Activated naive CD4-positive, alpha-beta T cell treated with anti-CD3 and anti-CD28 coated beads, Interleukin-2, amount 50 U/mL, for 16 hours (primary cell): ENCODE data around the gene CHMP2A.

Source experiments
- DNase-seq: peaks from one replicate; pipeline ENCODE4 v3.0.0-alpha.2; 2020

Gene CHMP2A

DNA sequence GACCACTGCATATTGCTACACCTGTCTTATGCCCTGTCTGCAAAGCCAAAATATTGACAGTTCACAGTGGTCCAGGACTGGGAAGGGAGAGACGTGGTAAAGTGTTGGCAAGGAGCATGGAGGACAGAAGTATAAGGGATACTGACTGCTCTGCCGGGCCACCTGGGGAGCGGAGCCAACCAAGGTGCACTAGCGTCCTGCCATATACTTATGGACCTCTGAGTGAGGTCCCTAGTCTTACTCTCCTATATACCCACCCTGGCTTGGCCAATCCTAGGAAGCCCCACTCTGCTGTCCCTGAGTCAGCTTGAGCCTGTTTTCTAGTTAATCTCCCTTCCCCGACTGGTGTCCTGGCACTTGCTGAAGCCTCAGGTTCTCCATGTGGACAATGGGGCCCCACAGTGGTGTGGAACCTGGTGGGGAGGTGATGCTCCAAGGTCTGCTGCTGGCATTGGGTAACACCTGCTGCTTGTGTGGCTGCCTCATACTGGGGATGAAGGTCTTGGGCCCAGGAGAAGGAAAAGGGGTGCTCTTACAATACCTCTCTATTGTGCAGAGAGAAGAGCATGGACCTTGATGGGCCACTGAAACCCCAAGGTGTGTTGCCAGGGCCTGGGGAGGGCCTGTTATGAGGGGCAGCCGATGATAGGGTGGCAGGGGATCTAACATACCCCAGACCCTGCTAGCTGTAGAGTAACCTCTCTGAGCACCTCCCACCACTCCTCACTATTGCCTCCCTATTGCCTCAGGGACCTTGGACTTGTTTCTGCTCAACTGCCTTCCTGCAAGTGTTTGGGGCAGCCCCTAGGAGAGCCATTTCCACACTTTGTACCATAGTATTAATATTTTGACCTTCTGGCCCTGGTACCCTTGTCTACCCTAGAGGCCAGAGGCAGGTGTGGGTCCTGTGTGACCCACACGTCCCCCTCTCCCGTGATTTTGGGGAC lies 17.8 kb downstream of the CHMP2A start:
- DNase-seq = no peak

- DNase-seq = no peak
Observed at GRCh38 chr19:58535857-58536256, 19.0 kb downstream of the CHMP2A start.

- no peak for DNase-seq
Observed at GRCh38 chr19:58531034-58531840, 23.7 kb downstream of the CHMP2A start.

DNA sequence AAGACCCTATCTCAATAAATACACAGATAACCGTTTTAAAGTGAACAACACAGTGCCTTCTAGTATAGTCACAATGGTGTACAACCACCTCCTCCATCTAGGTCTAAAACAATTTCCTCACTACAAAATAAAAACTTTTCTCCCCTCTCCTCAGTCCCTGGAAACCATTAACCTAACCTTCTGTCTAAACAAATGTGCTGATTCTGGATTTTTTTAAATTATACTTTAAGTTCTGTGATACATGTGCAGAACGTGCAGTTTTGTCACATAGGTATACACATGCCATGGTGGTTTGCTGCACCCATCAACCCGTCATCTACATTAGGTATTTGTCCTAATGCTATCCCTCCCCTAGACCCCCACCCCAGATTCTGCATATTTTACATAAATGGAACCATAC lies 25.5 kb downstream of the CHMP2A start:
- DNase-seq = no peak

DNA sequence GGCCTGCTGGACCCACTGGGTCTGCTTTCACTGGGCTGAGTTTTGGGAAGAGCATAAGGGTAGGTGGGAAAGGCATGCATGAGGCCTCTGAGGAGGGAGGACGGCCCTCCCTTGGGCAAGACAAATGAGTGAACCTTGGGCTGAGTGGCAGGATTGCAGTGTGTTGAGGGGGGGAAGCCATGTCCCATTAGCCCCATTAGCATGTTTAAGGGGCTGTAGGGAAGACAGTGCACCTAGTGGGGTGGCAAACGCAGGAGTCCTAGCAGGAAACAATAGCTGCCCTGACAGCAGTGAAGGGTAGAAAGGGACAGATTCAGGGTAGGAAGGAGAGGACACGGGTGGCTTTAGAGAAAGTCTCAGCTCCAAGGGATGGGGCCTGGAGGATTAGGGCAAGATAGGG lies 32.2 kb downstream of the CHMP2A start:
- DNase-seq = no peak

DNA sequence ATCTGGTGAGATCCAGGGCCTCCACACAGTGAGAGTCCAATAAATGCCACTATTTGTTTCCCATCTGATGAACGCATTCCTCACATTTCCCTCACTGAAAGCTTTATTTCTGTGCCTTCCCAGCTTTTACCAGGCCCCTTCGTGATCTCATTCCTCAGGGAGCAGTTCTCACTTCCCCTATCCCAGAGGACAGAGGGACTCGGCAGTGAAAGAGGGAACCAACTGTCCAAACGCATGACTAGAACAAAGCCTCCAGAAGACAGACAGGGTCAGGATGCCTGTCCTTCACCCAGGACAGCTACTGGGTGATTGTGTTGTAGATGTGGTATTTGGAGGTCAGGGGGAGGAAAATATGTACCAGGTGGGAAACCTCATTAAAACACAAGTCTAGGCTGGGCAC lies 33.3 kb downstream of the CHMP2A start:
- DNase-seq = no peak

- DNase-seq = no peak
Observed at GRCh38 chr19:58520257-58520599, 34.7 kb downstream of the CHMP2A start.

- peak; percentile 89 for DNase-seq
Observed at GRCh38 chr19:58519355-58520256, 35.3 kb downstream of the CHMP2A start, which contains the start of gene ZBTB45. Gene ZBTB45 (minus strand): TSS chr19:58519810. CDS start chr19:58517673, 2,137 bp downstream.

DNA sequence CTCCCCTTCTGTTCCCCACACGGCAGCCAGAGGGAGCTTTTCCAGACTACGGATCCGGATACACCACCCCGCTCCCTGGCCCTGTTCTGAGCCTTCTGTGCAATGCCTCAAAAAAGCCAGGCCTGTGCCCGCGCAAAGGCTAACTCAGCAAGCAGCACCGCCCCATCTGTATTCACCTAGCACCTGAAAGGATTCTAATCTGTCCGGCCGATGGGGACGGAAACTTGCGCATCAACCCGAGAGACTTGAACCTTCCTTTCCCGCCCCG lies 35.9 kb downstream of the CHMP2A start:
- DNase-seq = peak; percentile 50

- no peak for DNase-seq
Observed at GRCh38 chr19:58518256-58519086, 36.4 kb downstream of the CHMP2A start.

DNA sequence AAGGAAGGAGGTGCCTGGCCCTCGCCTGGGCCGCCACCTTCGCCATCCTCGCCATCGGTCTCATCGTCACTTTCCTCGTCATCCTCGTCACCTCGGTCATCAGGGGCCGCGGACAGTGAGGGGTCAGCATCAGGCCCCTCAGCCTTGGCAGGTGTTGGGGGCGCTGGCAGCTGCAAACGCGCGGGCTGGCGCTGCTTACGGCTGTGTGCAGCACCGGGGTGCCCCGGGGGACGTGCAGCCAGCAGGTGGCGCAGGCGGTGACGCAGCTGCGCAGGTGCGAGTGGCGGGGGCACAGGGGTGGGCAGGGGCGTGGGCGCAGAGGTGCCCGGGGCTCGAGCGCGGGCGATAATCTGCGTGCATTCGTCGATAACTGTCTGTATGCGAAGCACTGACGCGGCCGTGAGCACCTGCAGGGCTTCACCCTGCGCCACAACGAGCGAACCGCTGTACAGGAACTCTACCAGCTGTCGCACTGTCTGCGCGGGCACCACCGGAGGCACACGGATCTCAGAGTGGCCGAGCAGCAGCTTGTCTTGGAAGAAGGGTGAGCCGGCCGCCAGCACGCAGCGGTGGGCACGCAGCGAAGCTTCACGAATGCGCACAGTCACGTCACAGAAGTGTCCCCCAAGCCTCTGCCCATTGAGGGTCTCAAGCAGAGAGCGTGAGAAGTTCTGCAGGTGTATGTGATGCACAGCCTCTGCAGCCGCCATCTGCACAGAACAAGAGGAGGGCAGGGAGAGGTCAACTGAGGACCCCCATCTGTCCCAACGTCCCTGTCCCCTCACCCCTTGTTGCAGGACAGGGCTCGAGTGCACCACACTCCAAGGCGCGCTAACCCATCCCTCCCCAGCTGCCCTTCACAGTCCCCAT lies 37.7 kb downstream of the CHMP2A start:
- DNase-seq = no peak

DNA sequence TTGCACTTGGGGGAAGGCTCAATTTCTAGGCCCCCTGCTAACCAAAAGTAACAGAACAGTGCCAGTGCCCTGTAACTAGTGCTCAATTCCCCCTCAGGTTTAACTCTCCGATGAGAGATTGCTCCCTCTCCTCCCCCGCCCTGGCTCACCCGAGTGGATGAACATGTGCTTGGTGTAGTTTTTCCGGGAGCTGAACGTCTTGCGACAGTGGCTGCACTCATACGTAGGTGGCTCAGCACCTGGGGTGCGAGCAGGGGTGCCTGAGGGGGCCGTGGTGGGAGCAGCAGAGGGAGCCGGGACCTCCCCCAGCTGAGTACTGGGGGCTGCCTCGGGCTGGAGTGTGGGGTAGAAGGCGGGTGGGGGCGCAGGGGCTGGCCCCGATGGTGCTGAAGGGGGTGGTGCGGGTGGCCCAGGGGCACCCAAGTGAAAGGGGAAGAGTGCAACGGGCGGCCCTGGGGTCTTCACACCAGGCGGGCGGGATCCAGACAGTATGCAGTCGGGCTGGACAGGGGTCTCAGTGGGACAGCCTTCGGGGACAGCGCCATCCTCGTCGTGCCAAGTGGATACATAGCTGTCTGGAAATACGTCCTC lies 38.6 kb downstream of the CHMP2A start:
- DNase-seq = no peak

- no peak for DNase-seq
Observed at GRCh38 chr19:58515259-58515658, 39.6 kb downstream of the CHMP2A start.

- DNase-seq = no peak
Observed at GRCh38 chr19:58514564-58515022, 40.3 kb downstream of the CHMP2A start.

DNA sequence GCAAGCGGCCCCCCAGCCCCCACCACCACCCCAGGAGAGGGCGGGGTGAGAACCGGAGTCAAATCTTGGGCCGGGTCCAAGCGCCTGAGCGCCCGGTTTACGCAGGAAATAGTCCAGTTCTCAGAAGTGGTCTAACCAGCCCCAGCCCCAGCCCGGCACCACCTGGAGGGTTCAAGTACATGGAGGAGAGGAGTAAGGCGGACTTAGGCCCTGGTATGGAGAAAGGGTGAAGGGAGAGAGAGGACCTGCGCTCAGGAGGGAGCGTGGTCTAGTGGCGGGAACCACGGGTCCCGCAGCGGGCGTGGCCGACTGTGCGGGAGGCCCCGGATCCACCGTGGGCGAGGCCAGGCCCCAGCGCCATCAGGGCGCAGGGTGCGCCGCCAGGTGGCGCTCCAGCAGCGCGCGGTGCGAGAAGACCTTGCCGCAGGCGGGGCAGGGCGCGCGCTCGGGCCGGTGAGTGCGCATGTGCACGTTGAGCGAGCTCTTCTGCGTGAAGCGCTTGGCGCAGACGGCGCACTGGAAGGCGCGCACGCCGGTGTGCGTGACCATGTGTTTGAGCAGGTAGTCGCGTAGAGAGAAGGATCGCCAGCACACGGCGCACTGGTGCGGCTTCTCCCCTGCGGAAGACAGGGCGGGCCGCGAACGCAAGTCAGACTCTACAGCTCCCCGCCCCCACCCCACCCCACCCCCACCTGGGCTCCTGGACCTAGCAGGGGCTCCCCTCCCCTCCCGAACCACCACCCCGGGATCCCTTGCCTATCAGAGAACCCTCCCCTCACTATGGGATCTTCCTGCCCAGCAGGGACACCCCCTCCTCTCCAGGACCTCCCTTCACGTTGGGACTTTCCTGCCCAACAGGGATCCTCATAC lies 41.0 kb downstream of the CHMP2A start:
- DNase-seq = peak; percentile 98

DNA sequence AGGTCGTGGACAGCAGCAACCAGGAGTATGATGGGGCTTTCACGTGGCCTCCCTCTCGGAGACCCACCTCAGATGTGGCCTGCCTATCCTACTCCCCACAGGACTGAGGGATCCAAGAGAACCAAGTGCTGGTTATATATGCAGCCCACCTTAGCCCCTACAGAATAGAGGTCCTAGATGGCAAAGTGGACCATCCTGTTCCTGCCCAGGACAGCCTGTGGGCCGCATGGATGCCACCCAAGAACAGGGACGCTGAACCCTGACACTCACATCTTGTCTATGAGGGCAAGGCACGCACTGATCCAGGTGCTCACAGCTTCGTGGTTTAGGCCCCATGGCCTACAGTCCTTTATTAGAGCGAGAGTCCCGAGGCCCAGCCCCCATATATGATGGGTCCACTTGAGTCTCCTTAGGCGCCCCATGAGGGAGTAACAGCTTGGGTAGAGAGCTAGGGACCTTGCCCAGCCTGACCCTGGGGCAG lies 41.7 kb downstream of the CHMP2A start:
- DNase-seq = no peak

DNA sequence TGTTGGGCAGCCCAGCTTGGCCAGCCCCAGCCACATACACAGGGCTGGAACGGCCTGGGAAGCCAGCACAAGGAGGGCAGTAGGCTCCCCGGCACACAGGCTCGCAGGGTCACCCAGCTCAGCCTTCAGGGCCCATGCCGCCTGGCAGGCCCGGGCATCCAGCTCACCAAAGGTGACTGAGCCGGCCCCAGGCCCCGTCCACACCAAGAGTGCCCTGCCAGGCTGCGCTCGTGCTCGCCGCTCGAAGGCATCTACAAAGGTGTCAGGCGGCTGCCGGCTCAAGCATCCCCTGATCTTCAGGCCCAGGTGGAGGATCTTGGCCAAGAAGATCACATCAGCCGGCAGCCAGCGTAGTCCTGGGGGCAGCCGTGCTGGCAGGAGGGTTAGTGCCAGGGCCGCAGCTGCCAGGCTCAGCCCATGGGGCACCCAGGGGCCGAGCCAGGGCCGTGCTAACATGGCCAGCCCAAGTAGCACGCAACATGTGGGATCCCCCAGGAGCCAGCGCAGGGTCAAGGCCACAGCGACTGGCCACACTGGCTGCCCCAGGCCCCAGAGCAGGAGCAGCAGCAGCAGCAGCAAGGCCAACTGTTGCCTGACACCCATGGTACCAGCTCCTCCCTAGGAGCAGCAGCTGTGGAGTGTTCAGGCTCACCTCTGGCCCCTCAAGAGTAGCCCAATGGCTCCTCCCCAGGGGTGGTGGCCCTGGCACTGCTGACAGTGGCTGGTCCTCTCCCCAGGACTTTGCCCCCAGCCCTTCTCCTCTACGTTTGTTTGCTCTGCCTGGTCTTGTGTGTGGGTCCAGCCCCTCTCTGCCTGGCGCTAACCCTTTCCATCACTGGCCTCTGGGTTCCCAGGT lies 43.3 kb downstream of the CHMP2A start, which contains the start of gene SLC27A5:
SLC27A5 (minus strand) TSS at position 640 of the 856 bp plus-strand sequence; CDS start at position 603, 37 bp downstream.
- DNase-seq = no peak
